Peyer's patch (tissue), 4 donors: Measurements from ENCODE around the gene DCP1B. TPM values are rescaled to one million over a fixed set of nuclear protein-coding genes. Genes with fewer than 3 reads are reported as not detected.
A peak's percentile ranks its signal among the peaks of the same experiment; 100 is the strongest.

Experiments used
- DNase-seq, 3 donors: peaks; one replicate each; pipeline ENCODE4 v3.0.0-alpha.2; 2017 to 2019
- H3K27ac ChIP-seq, 4 donors: fragments of 200-600 bp; sonication (generic); one replicate each; pipeline ENCODE4 v1.5.1; 2016 to 2019
- H3K27me3 ChIP-seq, 2 donors: fragments of 200-600 bp; sonication (generic); one replicate each; pipeline ENCODE4 v1.5.1; 2019
- H3K36me3 ChIP-seq, 3 donors: fragments of 200-600 bp; sonication (generic); one replicate each; pipeline ENCODE4 v1.5.1; 2016 to 2019
- H3K4me1 ChIP-seq, 4 donors: fragments of 200-600 bp; sonication (generic); one replicate each; pipeline ENCODE4 v1.5.1; 2016 to 2019
- H3K4me3 ChIP-seq, 4 donors: fragments of 200-600 bp; sonication (generic); 1 replicate in 3 of 4; 2 replicates in 1 of 4; pipeline ENCODE4 v1.5.1; 2016 to 2019; ENCODE audit warnings: mild to moderate bottlenecking in 1 of 4
- H3K9me3 ChIP-seq, 4 donors: fragments of 200-600 bp; sonication (generic); one replicate each; pipeline ENCODE4 v1.5.1; 2016 to 2019; ENCODE audit warnings: mild to moderate bottlenecking in 1 of 4
- CTCF ChIP-seq, 6 experiments: fragments of 450-650 bp in 4 of 6; fragments of 200-600 bp in 2 of 6; sonication (generic) in 1 of 6; IDR thresholded peaks; one replicate each; pipeline ENCODE4 v1.5.1; 2017 to 2019; ENCODE audit warnings: antibody characterized with exemption in 6 of 6, mild to moderate bottlenecking in 3 of 6, moderate library complexity in 1 of 6
- POLR2A ChIP-seq, 2 donors: fragments of 450-650 bp; IDR thresholded peaks; one replicate each; pipeline ENCODE4 v1.5.1; 2017; ENCODE audit warnings: antibody characterized with exemption in 2 of 2, mild to moderate bottlenecking in 2 of 2, moderate library complexity in 2 of 2
- total RNA-seq, 4 donors: library from RNA; depleted of rRNA; stranded (reverse); fragments of >200 nt; gene quantifications; one replicate each; pipeline ENCODE4 v1.1.0, GENCODE V29; 2016

Gene DCP1B
- total RNA-seq, 4 donors from 2014 or later, result 14.7 to 54.5 (median 18.6) TPM

- Histone ChIP-seq H3K9me3 (no peaks in the 10 kb centered on the region), H3K27ac (no peak overlapping the region), H3K27me3 (no peaks in the 10 kb centered on the region), H3K4me1 (peaks cover 0 to 13% (median 0%) of the 10 kb centered on the region in 4 donors), H3K36me3 (no peaks in the 10 kb centered on the region), H3K4me3 (no peak overlapping the region)
- TF ChIP-seq POLR2A (IDR thresholded peaks at IDR 0.05) (no peak), CTCF (IDR thresholded peaks at IDR 0.05) (no peak)
- peak in 2 of 3 donors; percentile 7 to 19 for DNase-seq
Measured at GRCh38 chr12:1926251-1926657, 78.0 kb downstream of the DCP1B start.

- H3K4me1 ChIP-seq, result peaks cover 0 to 11% (median 0%) of the 10 kb centered on the region in 4 donors
- DNase-seq, result peak in 2 of 3 donors; percentile 13 to 27
Measured at GRCh38 chr12:1925684-1926006, 78.6 kb downstream of the DCP1B start.

DNA sequence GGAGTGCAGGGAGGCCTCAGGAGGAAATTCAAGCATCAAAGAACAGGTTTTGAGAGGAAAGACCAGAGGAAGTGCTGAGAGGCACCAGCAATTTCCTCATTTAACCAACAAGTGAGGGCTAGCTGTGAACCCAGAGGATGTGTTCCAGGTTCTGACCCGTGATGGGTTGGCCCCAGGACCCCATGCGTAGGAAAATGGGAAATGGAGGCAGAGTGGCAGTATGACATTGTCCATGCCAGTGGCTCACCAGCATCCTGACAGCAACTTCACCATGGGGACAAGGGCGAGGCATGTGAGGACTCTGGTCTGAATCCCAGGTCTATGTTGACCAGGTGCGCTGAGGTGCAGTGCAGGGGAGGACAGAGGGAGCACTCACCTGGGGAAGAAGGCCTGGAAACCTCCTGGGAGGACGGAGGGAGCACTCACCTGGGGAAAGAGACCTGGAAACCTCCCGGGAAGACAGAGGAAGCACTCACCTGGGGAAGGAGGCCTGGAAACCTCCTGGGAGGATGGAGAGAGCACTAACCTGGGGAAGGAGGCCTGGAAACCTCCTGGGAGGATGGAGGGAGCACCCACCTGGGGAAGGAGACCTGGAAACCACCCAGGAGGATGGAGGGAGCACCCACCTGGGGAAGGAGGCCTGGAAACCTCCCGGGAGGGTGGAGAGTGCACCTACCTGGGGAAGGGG, 79.1 kb downstream of the DCP1B start:
- no peaks in the 10 kb centered on the region for H3K36me3 ChIP-seq
- no peak overlapping the region for H3K4me3 ChIP-seq
- no peaks in the 10 kb centered on the region for H3K27me3 ChIP-seq
- H3K9me3 ChIP-seq, result no peaks in the 10 kb centered on the region
- peak overlapping the region in 1 of 4 donors; percentile 63 for H3K27ac ChIP-seq
- H3K4me1 ChIP-seq, result peaks cover 0 to 7% (median 0%) of the 10 kb centered on the region in 4 donors
- peak in 1 of 3 donors; percentile 24 for DNase-seq
- TF ChIP-seq CTCF (IDR thresholded peaks at IDR 0.05) (no peak), POLR2A (IDR thresholded peaks at IDR 0.05) (no peak)

More at GRCh38 chr12:1925684-1926006, 78.6 kb downstream of the DCP1B start:
- H3K27me3 ChIP-seq, result no peaks in the 10 kb centered on the region
- H3K9me3 ChIP-seq, result no peaks in the 10 kb centered on the region
- H3K4me3 ChIP-seq, result no peak overlapping the region
- H3K27ac ChIP-seq, result no peak overlapping the region
- H3K36me3 ChIP-seq, result no peaks in the 10 kb centered on the region
- TF ChIP-seq CTCF (IDR thresholded peaks at IDR 0.05) (no peak), POLR2A (IDR thresholded peaks at IDR 0.05) (no peak)

GRCh38 chr12:1922985-1923384, 81.3 kb downstream of the DCP1B start:
- Histone ChIP-seq H3K27me3 (no peaks in the 10 kb centered on the region), H3K27ac (no peak overlapping the region), H3K4me1 (peaks cover 0 to 7% (median 0%) of the 10 kb centered on the region in 4 donors), H3K9me3 (no peaks in the 10 kb centered on the region), H3K4me3 (no peak overlapping the region), H3K36me3 (no peaks in the 10 kb centered on the region)
- no peak for DNase-seq
- TF ChIP-seq POLR2A (IDR thresholded peaks at IDR 0.05) (no peak), CTCF (IDR thresholded peaks at IDR 0.05) (no peak)

DNA sequence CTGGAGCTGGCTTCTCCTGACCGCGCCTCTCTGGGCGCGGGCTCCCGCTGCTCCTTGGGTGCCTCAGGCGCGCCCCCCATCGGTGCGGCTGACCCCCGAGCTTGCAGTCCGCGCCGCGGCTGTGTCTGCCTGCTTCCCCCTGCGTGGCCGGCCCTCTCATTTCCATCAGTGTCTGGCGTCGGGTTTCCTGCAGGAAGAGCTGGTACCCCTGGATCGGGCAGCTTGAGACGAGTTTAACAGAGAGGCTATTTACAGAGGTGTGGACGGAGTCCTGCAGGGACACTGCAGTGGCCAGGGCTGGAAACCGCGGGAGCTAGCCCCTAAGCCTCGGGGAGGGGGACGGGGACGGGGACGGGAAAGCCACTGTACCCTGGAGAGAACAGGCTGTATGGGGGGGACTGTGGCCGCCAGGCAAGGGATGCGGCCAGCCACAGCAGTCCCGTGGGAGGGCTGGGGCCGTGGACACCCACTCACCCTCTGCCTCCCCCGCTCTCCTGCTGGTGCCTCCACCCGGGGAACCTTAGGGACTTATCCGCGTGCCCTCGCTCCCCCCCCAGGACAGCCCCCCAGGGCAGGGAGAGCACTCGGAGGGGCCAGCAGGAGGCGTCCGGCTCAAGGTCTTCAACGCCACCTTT, 82.1 kb downstream of the DCP1B start:
- H3K9me3 ChIP-seq, result no peaks in the 10 kb centered on the region
- peaks cover 0 to 7% (median 0%) of the 10 kb centered on the region in 4 donors for H3K4me1 ChIP-seq
- H3K27me3 ChIP-seq, result no peaks in the 10 kb centered on the region
- H3K36me3 ChIP-seq, result no peaks in the 10 kb centered on the region
- peak in 2 of 3 donors; percentile 56 to 74 for DNase-seq
- TF ChIP-seq CTCF (IDR thresholded peaks at IDR 0.05) (no peak), POLR2A (IDR thresholded peaks at IDR 0.05) (no peak)
- peak overlapping the region in 1 of 4 donors; percentile 52 for H3K27ac ChIP-seq
- peak overlapping the region in 2 of 4 donors; percentile 7 to 18 for H3K4me3 ChIP-seq
